GM10266 (cell line): ENCODE results near the gene ADAM15.

Experiments used
- DNase-seq: peaks from one replicate; pipeline ENCODE4 v3.0.0; 2012; ENCODE audit errors: extremely low spot score
- CTCF ChIP-seq: IDR thresholded peaks from 2 replicates; pipeline ENCODE4 v1.5.1; 2012; ENCODE audit warnings: mild to moderate bottlenecking, low read depth; ENCODE audit not compliant: control insufficient read depth, insufficient read depth; ENCODE audit errors: missing control alignments

ADAM15 gene

GRCh38 chr1:155009742-155010141 is 41.4 kb upstream of the ADAM15 start:
- no peak for DNase-seq
- no peak for TF ChIP-seq CTCF

DNA sequence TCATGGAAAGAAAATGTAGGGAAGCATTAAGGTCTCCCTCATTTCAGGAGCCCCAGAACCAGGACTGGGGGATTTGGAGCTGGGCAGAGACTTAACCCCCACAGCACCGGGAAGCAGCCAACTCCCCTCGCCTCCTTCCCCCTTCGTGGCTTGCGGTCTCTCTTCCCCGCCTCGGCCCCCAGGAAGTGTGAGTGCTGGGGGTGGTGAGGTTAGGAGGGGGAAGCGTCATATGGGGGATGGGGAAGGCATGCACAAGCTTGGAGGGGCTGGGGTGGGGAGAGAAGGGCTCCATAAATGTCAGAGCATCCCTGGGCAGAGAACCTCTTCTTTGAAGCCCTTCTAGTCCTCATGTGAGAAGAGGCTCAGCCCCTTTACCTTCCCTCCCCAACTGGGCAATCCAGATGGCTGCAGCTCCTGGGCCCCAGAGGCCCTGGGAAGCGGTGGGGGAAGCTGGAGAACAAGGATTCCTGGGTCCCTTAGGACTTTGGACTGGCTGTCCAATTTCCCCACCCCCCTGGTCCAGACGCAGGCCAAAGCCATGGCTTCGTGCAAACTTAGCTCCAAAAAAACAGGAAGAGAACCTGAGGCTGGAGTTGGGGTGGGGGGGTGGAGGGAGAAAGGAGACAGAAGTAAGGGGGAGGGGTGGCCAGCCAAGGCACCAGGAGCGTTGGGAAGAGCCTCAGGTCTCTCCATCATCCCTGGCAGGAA is 40.8 kb upstream of the ADAM15 start:
- DNase-seq = no peak
- TF ChIP-seq CTCF = no peak

GRCh38 chr1:155011004-155011416 is 40.1 kb upstream of the ADAM15 start:
- no peak for TF ChIP-seq CTCF
- no peak for DNase-seq

DNA sequence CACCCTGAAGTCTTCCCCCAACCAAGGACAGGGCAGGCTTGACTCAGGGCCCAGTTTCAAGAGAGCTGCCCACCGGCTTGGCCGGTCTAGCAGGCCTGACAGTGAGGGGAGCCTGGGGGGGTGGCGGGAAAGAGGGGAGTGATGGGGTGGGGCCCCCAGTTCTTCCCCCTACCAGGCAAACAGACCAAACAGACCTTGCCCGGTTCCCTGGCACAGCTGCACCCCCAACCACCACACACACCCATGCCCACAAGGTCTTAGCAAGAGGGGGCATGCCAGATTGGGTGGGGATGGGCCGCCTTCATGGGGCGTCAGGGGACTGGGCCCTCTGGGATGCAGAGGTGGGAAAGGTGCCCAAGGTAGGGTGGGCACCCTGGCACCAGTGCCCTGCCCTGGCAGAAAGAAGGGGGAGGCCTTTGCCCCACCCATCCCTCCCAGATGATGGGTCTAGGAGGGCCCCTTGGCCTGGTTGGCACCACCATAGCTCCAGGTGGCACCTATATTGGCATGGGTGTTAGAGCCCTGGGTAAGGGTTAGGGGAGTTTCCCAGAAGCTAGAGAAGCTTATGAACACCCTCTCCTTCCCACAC is 39.6 kb upstream of the ADAM15 start:
- no peak for DNase-seq
- no peak for TF ChIP-seq CTCF

DNA sequence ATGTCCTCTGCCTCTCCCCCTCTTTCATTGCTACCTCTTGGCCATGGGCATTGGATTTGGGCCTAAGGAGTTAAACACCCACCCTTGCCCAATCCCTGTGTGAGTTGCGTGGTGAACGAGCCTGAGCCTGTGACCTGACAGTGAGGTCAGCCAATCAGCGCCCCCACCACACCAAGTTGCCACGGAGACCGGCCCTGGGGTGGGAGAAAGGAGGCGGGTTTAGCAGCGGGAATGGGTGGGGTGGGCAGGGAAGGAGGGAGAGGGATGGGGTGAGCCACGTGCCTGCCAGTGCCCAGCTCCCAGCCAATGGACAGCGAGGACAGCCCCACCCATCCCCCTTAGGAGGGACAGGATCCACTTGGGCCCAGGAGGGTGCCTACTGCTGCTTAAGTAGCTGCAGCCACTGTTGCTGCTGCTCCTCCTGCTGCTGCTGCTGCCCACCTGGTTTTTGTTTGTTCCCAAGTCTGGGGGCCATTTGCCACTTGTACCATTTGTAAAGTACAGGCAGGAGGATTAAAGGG is 39.0 kb upstream of the ADAM15 start:
- TF ChIP-seq CTCF = no peak
- DNase-seq = no peak

DNA sequence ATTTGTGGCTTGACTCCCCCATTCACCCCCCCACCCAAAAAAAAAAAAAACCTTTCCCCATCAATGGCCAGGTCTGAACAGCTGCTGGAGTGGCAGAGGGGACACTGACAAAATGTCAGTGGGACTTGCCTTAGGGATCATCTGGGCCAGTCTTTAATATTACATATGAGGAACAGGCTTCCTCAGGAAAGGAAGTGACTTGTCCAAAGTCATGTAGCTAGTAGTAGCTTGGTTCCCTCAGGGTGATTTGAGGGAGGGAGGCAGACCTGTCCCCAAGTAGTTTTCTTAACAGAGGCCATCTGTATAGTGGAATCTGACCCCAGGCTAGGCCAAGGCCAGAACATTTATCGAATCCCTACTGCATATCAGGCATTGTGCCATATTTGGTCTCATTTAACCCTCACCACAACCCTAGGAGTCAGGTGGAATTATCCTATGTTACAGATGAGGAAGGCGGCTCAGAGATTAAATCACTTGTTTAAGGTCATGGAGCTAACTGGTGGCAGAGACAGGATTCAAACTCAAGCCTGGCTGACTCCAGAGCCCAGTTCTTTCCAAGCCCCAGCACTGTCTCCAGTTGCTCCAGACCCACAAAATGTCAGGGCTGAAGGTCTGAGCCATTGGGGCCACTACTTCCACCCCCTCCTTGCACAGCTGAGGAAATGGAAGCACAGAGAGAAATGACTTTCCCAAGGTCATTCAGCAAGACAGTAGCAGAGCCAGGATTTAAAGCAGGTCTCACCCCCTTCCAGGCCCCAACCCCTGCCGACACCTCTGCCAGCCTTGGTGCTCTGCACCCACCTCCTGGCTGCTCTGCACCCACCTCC is 38.1 kb upstream of the ADAM15 start:
- DNase-seq = no peak
- TF ChIP-seq CTCF = no peak
